Activated naive CD4-positive, alpha-beta T cell (primary cell): ENCODE results near the gene NME9.

Source experiments
- DNase-seq, 4 experiments: peaks; one replicate each; lab custom pipeline; 2025; lab: John Stamatoyannopoulos, UW

NME9 gene

GRCh38 chr3:138334608-138335007 lies 5.0 kb upstream of the NME9 start:
- DNase-seq = no peak

DNA sequence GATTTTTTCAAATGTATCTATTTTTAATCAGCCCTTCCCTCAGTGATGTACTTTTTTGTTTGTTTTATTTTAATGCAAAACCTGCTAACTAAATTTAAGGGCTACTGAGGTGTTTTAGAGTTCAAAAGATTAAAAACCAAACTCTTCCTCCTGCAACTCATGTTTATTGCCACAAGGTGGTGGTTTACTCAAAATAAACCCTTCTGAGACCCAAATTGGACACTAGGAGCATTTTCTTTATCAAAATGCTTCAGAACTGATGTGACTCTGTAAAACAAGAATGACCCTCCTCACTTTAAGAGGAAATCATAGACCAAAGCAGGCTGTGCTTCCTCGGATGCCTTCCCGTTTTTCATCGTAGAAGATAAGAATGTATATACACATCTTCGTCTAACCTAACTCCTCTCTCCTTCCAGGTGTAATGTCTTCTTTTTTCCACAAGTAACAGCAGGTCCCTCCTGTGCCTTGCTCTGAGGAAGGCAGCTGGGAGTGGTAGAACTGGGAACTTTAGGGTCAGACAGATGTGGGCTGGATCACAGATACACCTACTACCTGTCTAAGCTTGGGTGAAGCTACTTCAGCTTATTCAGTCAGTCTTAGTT lies 2.9 kb upstream of the NME9 start:
- no peak for DNase-seq

GRCh38 chr3:138331143-138331894 lies 1.7 kb upstream of the NME9 start:
- no peak for DNase-seq

DNA sequence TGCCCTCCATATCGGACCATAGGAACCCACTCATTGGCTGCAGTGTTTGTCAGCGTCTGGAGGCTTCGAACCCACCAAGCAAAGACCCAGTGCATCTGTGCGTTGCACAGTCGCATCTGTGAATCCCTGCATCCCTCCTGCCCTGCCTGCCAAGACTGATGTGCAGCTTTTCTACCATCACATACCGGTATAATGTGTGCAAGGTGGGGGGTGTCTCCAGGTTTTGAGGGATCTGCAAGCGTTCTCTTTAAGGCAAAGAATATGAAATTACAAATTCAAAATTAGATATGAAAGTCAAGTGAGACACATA lies 288 bp upstream of the NME9 start:
- DNase-seq = no peak

- no peak for DNase-seq
Measured at GRCh38 chr3:138328341-138328740, 1.3 kb downstream of the NME9 start.

- no peak for DNase-seq
Measured at GRCh38 chr3:138327831-138328230, 1.8 kb downstream of the NME9 start.

DNA sequence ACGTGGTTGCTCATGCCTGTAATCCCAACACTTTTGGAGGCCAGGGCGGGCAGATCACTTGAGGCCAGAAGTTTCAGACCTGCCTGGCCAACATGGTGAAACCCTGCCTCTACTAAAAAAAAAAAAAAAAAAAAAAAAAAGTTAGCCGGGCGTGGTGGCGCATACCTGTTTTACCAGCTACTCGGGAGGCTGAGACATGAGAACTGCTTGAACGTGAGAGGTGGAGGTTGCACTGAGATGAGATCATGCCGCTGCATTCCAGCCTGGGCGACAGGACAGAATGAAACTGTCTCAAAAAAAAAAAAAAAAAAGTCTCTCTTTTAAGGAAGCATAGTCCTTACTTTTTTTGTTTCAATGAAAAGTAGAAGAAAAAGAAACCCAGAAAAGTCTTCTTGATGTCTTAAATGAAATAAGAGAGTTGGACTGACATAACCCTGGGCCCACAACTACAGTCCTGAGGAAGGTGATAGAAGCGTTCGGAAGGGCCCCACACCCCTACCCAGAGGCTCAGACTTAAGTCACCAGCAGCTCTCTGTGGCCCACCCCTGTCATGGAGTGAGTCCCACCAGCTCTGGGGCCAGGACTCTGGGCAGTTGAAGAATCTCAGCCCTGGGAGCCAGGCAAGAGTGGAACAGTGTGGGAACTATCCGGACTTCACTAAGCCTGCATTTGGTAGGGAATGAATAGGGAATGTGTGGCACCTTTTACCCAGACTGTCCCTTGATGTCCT lies 2.6 kb downstream of the NME9 start:
- no peak for DNase-seq

GRCh38 chr3:138325990-138326389 lies 3.7 kb downstream of the NME9 start:
- no peak for DNase-seq

- no peak for DNase-seq
Measured at GRCh38 chr3:138323971-138324370, 5.7 kb downstream of the NME9 start.

GRCh38 chr3:138317687-138318086 lies 12.0 kb downstream of the NME9 start:
- DNase-seq = no peak

GRCh38 chr3:138314751-138315150 lies 14.9 kb downstream of the NME9 start:
- no peak for DNase-seq

- no peak for DNase-seq
Measured at GRCh38 chr3:138310494-138310893, 19.2 kb downstream of the NME9 start.

DNA sequence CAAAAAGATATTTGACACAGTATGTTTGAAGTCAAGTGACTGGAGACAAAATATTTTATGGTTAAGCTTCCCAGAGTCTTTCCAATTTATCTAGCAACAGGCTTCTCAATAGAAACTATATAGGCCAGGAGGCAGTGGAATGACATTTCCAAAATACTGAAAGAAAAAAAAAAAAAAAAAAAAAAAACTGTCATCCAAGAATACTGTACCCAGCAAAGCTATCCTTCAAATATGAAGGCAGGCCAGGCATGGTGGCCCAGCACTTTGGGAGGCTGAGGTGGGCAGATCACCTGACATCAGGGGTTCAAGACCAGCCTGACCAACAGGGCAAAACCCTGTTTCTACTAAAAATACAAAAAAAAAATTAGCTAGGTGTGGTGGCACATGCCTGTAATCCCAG lies 20.9 kb downstream of the NME9 start:
- no peak for DNase-seq

- DNase-seq = no peak
Measured at GRCh38 chr3:138307899-138308298, 21.8 kb downstream of the NME9 start.

GRCh38 chr3:138303474-138303873 lies 26.2 kb downstream of the NME9 start:
- no peak for DNase-seq

GRCh38 chr3:138300647-138301046 lies 29.0 kb downstream of the NME9 start:
- no peak for DNase-seq

GRCh38 chr3:138297876-138298275 lies 31.8 kb downstream of the NME9 start:
- no peak for DNase-seq

DNA sequence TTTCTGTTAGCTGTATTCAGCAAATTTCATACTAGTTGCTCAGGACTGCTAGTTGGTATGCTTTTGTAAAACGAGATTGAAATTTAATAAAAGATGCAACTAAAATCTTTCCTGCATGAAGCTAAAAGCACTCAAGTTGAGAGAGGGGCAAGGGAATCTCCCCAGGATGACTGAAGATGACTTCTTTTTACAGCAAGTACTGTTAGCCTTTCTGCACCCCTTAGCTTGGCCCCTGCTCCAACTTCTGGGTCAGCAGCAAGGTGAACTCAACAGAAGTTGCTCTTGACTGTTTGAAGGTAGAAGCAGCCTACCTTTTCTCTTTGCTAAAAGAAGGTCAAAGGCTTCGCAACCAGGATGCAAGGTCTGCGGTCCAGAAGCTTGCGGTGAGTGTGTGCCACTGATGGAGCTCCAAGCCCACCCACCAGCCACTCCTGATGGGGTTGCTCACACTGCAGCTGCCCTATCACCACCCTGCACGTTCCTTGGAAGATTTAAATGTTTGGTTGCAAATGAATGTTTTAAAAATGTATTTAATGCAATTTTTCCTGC lies 32.5 kb downstream of the NME9 start:
- DNase-seq = no peak

GRCh38 chr3:138296639-138297038 lies 33.0 kb downstream of the NME9 start:
- no peak for DNase-seq

- no peak for DNase-seq
Measured at GRCh38 chr3:138289701-138290100, 40.0 kb downstream of the NME9 start.

GRCh38 chr3:138289260-138289659 lies 40.4 kb downstream of the NME9 start:
- no peak for DNase-seq

- DNase-seq = no peak
Measured at GRCh38 chr3:138284957-138285477, 44.6 kb downstream of the NME9 start.

GRCh38 chr3:138284079-138284478 lies 45.6 kb downstream of the NME9 start:
- DNase-seq = no peak
